GM12872 (cell line): ENCODE measurements around the gene ADAM17.
A peak's percentile ranks its signal among the peaks of the same experiment; 100 is the strongest.

ENCODE experiments used
- CTCF ChIP-seq: IDR thresholded peaks from 3 replicates; pipeline ENCODE4 v1.5.1; 2011; ENCODE audit warnings: low read depth, mild to moderate bottlenecking, low read length, moderate library complexity; ENCODE audit not compliant: insufficient read depth

Gene ADAM17

GRCh38 chr2:9555297-9556120, at the start of gene ADAM17:
Gene ADAM17, minus strand, starts transcription at chr2:9555830. Its CDS starts 225 bp downstream, at chr2:9555605.
- peak; percentile 48; the same call in 2 of the 3 replicates for TF ChIP-seq CTCF

- no peak for TF ChIP-seq CTCF
Observed at GRCh38 chr2:9602412-9602811, 46.8 kb upstream of the ADAM17 start.

DNA sequence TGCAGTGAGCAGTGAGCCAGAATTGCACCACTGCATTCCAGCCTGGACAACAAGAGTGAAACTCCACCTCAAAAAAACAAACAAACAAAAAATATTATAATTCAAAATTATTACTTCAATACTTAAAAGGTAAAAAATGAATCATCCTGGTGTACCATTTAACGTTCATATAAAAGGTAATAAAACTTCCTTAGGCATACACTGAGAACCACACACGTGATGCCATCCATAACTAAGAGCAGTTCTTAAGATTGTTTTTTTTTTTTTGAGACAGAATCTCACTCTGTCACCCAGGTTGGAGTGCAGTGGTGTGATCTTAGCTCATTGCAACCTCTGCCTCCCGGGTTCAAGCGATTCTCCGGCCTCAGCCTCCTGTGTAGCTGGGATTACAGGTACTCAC, 45.8 kb upstream of the ADAM17 start:
- no peak for TF ChIP-seq CTCF

- no peak for TF ChIP-seq CTCF
Observed at GRCh38 chr2:9599430-9599829, 43.8 kb upstream of the ADAM17 start.

- no peak for TF ChIP-seq CTCF
Observed at GRCh38 chr2:9596621-9597311, 41.1 kb upstream of the ADAM17 start.

DNA sequence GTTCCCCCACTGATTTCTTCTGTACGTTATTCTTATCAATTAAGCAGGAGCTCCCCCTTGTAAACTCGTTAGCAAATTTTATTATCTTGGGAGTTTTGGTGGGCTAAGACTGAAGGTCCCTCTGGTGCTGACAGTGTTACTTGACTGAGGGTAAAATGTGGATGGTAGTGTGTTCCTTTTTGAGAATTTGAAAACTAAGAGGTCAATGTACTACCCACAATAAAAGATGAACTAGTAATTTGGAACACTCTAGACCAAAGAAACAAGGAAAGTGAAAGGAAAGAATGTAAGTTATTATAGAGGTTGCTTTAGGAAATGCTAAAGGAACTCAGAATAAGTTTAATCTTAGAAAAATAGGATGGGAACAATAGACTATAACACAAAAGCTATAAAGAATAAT, 40.1 kb upstream of the ADAM17 start:
- TF ChIP-seq CTCF: no peak

- no peak for TF ChIP-seq CTCF
Observed at GRCh38 chr2:9594366-9595054, 38.9 kb upstream of the ADAM17 start.
